Measurements from ENCODE around the gene RPH3AL. TPM values are rescaled to one million over a fixed set of nuclear protein-coding genes. Genes with fewer than 3 reads are reported as not detected.

The RPH3AL gene
- total and polyA plus RNA-seq, 10 of the 15 experiments (the other 5 are each of a cell fraction or from before 2014, with no cell fraction given), result 0.04 to 1.2 (median 0.47) TPM; not detected in 2

- intact Hi-C loops (cut with micrococcal nuclease; ENCODE audit: unreplicated experiment), result no loop called here
- FAIRE-seq (no peak), ATAC-seq (no peak), DNase-seq (ENCODE audit: low read depth, low spot score) (no peak)
- ChIA-PET CTCF (interaction anchor here (0.7 kb wide), 1 partner anchor 467 kb away, joined by 3 read pairs; no protein-coding TSS in a partner anchor), RAD21 (ENCODE audit: unreplicated experiment) (no interaction called here), SMC1A (ENCODE audit: uncharacterized antibody, unreplicated experiment) (no interaction called here), POLR2A (no interaction called here)
- TF ChIP-seq LARP7 (IDR thresholded peaks at IDR 0.05) (no peak), ETV6 (conservative IDR thresholded peaks at IDR 0.05 in 1 of 2, IDR thresholded peaks at IDR 0.05 in 1 of 2; ENCODE audit: borderline replicate concordance in 1 of 2, low read depth in 1 of 2) (no peak), CUX1 (IDR thresholded peaks at IDR 0.05; ENCODE audit: insufficient replicate concordance, low read depth, low read length) (no peak), EZH2 (IDR thresholded peaks at IDR 0.05; ENCODE audit: borderline replicate concordance, control insufficient read depth, low read depth, low read length) (no peak), TCF12 (IDR thresholded peaks at IDR 0.05; ENCODE audit: low read depth, low read length) (no peak), RFX5 (IDR thresholded peaks at IDR 0.05; ENCODE audit: low read depth, low read length) (no peak), SREBF2 (IDR thresholded peaks at IDR 0.05; ENCODE audit: low read length) (no peak), SREBF1 (IDR thresholded peaks at IDR 0.05; ENCODE audit: low read length) (no peak), EGR1 (IDR thresholded peaks at IDR 0.05; ENCODE audit: borderline replicate concordance in 1 of 2, low read depth in 2 of 2, low read length in 2 of 2) (no peak), MYC (IDR thresholded peaks at IDR 0.05; ENCODE audit: insufficient read depth, insufficient read length, insufficient replicate concordance, low read length, severe bottlenecking) (no peak), BRCA1 (IDR thresholded peaks at IDR 0.05; ENCODE audit: low read depth, low read length) (no peak), SMAD5 (IDR thresholded peaks at IDR 0.05; ENCODE audit: low read depth) (no peak), CREM (IDR thresholded peaks at IDR 0.05; ENCODE audit: low read depth) (no peak), SIN3A (IDR thresholded peaks at IDR 0.05; ENCODE audit: low read depth, low read length) (no peak)
- TF ChIP-seq, protein P1, sequence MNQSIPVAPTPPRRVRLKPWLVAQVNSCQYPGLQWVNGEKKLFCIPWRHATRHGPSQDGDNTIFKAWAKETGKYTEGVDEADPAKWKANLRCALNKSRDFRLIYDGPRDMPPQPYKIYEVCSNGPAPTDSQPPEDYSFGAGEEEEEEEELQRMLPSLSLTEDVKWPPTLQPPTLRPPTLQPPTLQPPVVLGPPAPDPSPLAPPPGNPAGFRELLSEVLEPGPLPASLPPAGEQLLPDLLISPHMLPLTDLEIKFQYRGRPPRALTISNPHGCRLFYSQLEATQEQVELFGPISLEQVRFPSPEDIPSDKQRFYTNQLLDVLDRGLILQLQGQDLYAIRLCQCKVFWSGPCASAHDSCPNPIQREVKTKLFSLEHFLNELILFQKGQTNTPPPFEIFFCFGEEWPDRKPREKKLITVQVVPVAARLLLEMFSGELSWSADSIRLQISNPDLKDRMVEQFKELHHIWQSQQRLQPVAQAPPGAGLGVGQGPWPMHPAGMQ (IDR thresholded peaks at IDR 0.05; ENCODE audit: borderline replicate concordance), result no peak
- no TSS peak for BruUV-seq (replicated peaks)
- Histone ChIP-seq H3K27me3 (replicated peaks in 1 of 2; ENCODE audit: control insufficient read depth in 2 of 2, insufficient read depth in 2 of 2, low read length in 1 of 2) (no peaks in the 10 kb centered on the region; a peak in 2 of 4 replicates), H3K9ac (ENCODE audit: control insufficient read depth, insufficient read depth, low read length) (no peak overlapping the region), H3K4me3 (no peak overlapping the region), H3K4me2 (ENCODE audit: control insufficient read depth, insufficient read depth) (no peak overlapping the region), H2AFZ (ENCODE audit: control insufficient read depth, low read depth, low read length) (no peak overlapping the region), H3K36me3 (ENCODE audit: control insufficient read depth in 2 of 2, insufficient read depth in 2 of 2, low read length in 1 of 2) (no peaks in the 10 kb centered on the region), H3K79me2 (ENCODE audit: control insufficient read depth, insufficient read depth, low read length) (no peaks in the 10 kb centered on the region), H3K4me1 (ENCODE audit: control insufficient read depth, insufficient read depth, low read length) (peaks cover 12% of the 10 kb centered on the region), H3K27ac (ENCODE audit: control insufficient read depth, insufficient read depth) (no peak overlapping the region), H4K20me1 (ENCODE audit: control insufficient read depth, insufficient read depth) (no peaks in the 10 kb centered on the region), H3K9me3 (replicated peaks; ENCODE audit: control insufficient read depth, insufficient read depth, low read length) (no peaks in the 10 kb centered on the region)
- WGBS (ENCODE audit: insufficient coverage, insufficient replicate concordance, low lambda C conversion rate, missing lambda C conversion rate), result 36% methylated on average over 7 of the region's 7 CpGs
- in situ Hi-C loops (cut with MboI), result no loop called here
Measured at GRCh38 chr17:230395-230770, 122.2 kb downstream of the RPH3AL start.
